ENCODE measurements around the gene CFAP53. TPM values are rescaled to one million over a fixed set of nuclear protein-coding genes. Genes with fewer than 3 reads are reported as not detected.
"Not testable (repeated sequence)": the region's sequence is repeated elsewhere in the genome, so short reads cannot be mapped to it uniquely, and the experiment has no call there.

Gene CFAP53
- total RNA-seq, 1 donor from 2014 or later: not detected

DNA sequence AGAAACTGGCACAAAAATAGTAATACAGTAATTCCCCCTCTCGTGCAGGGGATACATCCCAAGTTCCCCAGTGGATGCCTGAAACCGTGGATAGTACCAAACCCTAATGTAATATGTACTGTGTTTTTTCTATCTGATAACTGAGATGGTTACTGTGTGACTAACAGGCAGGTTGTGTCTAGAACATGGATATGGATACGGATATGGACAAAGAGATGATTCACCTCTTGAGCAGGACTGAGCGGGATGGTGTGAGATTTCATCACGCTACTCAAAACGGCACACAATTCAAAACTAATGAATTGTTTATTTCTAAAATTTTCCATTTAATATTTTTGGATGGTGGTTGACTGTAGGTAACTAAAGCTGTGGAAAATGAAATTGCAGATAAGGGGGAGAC is 11.6 kb upstream of the CFAP53 start:
- intact Hi-C loops (cut with DNase I): no loop called here
- ATAC-seq (no peak), DNase-seq (ENCODE audit: missing footprints) (no peak)

DNA sequence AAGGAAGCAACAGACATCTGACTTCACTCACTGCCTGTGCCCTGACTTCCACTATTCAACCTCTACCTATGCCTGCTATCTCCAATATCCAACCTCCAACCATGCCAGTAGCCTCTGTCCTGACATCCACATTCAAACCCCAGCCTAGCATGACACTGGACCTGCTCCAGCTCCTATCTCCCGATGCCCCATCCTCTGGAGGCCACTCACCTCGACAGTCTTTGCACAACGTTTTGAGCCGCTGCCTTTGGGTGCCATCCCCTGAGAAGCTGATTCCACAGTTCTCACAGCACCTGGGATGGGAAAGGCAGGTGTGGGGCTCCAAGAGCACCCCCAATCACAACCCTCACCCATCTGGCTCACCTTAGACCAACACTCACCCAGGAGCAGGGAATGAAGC is 10.2 kb upstream of the CFAP53 start:
- intact Hi-C loops (cut with DNase I): no loop called here
- ATAC-seq (no peak), DNase-seq (ENCODE audit: missing footprints) (no peak)

DNA sequence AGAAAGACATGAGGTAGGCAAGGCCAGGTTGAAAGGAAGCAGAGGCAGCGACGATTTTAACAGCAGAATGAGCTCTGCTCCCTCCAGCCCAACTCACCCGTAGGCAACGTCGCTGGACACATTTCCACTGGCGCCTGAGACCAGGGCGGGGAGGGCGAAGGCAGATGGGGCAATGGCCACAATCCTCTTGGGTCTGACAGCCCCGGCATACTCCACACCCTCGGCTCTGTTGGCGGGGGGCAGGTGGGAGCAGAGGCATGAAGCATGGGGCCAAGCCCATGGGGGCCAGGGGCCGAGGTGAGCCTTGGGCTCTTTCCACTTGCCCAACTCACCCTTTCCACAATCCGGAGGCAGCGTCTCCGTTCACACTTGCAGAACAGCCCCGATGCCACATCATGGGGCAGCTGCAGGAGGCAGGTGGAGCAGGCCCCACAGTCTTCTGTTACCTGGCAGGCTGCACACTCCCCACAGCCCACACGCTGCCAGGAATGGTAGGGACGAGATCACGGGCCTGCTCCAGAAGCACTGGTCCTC is 9.3 kb upstream of the CFAP53 start:
- intact Hi-C loops (cut with DNase I): no loop called here
- no peak for ATAC-seq
- DNase-seq (ENCODE audit: missing footprints): peak; percentile 53

DNA sequence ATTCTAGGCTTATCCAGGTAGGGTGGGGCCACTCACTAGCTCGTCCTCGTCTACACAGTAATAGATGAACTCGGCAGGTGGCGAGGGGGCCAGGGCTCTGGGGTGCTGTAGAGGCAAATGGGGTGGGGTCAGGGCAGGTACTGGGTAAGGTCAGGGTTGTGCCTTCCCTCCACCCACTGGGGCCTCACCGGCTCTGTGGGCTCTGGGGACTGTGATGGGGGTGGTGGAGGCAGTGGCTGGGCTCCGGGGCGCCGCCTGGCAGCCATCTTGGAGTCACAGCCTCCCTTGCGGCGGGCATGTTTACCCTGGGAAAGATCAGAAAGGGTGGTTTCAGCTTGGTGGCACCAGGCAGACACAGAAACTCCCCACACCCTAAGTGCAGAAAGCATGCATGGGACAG is 8.6 kb upstream of the CFAP53 start:
- ATAC-seq (no peak), DNase-seq (ENCODE audit: missing footprints) (no peak)
- intact Hi-C loops (cut with DNase I): no loop called here

DNA sequence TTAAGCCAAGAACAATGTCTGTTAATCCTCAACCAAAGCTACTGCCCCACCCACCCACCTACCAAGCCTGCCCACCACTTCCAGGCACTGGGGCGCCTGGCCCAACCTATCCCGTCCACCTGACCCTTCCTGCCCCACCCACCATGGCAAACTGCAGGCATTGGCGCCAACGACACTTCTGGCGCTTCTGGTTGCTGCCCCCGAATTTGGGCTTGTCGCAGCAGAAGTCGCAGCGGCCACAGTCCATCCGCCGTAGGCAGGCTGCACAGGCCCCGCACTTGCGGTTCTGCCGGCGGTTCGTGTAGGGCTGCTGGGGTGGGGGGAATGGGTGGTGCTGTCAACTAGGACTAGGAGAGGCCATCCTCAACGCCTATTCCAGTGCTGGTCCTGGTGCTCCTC is 7.7 kb upstream of the CFAP53 start:
- intact Hi-C loops (cut with DNase I): no loop called here
- no peak for ATAC-seq
- no peak for DNase-seq (ENCODE audit: missing footprints)

DNA sequence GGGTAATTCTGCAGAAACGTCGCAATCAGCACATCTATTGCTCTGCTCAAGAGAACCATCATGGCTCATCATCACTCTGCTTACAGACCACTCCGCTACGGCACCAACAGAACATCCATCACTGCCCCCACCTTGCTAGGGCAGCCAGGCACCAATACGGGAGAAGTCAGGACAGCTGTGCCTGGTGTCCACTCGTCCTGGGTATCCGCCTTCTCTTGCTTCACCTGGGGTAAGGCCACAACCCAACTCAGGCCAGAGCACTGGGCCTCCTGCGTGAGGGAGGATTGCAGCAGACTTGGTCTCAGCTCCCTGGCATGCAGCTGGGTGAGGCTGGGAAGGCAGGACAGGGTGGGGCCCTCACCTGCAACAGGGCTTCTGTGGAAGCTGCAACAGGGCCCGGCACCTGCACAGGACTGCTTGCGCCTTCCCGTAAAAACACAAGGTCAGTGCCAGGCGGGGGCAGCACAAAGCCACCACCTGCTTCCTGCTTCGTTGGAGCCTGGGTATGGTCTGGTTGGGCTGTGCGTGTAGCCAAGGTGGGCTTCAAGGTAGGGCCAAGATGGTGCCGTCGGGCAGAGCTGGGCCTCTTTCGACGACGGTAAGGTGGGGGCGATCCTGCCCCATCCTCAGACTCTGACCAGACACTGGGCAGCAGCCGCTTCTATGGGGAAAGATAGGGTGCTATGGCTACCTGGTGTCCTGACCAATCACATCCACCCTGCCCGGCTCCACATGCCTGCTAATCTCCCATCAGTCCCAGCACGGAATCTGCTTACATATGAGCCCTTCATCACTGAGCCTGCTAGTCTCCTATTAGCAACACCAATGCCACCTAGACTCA is 7.1 kb upstream of the CFAP53 start:
- no peak for ATAC-seq
- DNase-seq (ENCODE audit: missing footprints): no peak
- intact Hi-C loops (cut with DNase I): no loop called here

DNA sequence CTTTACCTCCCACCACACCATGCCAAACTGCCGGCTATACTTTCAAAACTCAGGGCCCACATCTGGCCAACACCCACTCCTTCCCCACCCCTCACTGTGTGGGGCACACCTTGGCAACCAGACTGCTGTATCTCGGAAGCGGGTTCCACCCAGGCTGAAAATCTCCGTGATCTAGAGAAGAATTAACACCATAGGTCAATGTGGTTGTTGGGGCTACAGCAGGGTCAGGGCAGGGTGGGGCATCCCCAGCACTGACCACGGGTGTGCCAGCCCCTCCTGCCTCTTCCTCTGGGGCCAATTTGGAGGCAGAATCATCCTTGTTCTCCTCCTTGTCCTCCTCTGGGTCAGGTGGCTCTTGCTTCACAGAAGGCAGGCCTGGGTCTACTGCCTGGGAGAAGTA is 6.3 kb upstream of the CFAP53 start:
- intact Hi-C loops (cut with DNase I): no loop called here
- ATAC-seq (no peak), DNase-seq (ENCODE audit: missing footprints) (no peak)

DNA sequence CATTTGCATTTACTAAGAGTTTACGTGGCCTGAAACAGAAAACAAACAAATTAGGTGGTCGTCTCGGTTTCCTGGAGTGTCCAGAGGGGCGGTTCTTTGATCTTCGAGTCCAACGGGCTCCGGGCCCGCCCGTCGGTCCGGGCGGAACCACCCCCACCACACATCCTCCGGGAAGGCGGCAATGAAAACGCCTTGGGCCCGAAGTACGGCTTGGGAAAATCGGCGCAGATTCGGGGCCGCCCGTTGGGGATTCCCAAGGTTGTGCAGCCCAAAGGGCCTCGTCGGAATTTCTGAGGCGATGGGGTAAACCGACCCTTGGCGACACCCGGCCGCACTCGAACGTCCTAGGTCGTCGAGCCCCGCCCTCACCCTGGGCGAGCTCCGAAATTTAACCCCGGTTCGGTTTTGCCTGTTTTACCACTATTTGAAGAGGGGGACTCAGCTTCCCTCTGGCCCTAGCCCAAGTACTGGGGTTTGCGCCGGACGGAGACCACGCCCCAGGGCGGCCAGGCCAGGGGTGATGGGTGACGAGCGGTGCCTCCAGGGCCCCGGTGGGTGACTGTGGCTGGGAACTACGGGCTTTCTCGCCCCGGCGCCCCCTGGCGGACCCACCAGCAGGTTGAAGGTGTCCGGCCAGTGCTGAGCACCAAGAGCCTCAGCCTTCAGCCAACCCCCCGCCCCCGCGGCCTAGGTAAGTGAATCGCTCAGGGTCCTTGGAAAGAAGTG is 1.9 kb upstream of the CFAP53 start:
- DNase-seq (ENCODE audit: missing footprints): peak; percentile 93
- peak; percentile 76 for ATAC-seq
- intact Hi-C loops (cut with DNase I): loop anchor here (1.0 kb wide), 1 partner anchor 13 kb away; the partner anchor contains the start of gene MBD1

DNA sequence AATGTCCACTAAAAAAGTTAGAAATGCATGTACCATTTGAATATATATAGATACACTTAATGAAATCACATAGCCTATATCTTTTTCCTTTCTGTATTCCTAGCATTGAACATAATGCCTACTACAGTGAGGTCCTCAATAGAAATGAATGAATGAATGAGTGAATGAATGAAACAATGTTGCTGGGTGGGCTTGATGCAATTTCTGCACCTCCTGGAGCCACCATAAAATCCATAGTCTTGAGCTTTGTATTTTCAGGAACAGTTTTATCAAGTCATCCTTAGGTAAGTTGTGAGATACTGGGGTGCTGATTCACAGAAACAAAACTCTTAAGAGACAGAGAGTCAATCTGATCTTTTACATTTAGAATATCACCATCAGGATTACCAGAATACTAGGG is 3.3 kb downstream of the CFAP53 start:
- DNase-seq (ENCODE audit: missing footprints) (no peak), ATAC-seq (no peak)
- intact Hi-C loops (cut with DNase I): no loop called here

DNA sequence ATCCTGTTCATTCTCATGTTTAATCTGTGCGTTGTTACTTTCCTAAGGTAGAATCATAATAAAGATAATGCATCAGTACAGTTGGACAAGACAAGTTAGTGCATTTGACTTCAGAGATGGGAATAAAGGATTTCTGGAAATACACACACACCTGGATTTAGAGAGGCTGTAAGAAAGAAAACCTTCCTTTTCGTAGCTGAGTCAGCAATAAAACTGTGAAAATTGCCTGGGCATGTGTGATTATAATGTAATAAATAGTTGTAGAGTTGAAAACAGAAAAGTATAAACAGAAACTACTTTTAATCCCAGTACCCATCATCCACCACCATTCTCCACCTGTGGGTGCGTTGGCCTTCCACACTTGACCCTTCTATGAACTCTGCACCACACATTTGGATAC is 15.4 kb downstream of the CFAP53 start:
- ATAC-seq (no peak), DNase-seq (ENCODE audit: missing footprints) (no peak)
- intact Hi-C loops (cut with DNase I): no loop called here

DNA sequence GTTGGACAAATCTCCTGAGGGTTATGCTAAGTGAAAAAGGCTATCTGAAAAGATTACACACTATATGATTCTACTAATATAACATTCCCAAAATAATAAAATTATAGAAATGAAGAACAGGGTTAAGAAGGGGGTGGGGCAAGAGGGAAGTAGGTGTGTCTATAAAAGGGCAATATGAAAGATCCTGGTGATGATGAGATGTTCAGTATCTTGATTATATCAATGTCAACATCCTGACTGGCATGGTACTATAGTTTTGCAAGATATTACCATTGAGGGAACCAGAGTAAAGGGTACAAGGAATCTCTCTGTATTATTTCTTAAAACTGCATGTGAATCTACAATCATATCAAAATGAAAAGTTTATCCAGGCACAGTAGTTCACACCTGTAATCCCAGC is 16.7 kb downstream of the CFAP53 start:
- no peak for ATAC-seq
- no peak for DNase-seq (ENCODE audit: missing footprints)
- intact Hi-C loops (cut with DNase I): no loop called here

DNA sequence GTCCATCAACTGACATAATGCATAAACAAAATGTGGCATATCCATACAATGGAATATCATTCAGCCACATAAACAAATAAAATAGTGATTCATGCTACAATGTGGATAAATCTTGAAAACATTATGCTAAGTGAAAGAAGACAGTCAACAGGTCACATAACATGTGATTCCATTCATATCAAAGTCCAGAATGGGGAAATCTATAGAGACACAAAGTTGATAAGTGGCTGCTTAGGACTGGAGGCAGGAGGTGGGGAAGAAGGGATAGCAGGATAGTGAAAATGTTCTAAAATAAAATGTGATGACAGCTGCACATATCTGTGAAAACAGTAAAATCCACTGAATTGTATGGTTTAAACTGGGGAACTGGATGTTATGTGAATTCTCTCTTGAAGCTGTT is 18.7 kb downstream of the CFAP53 start:
- DNase-seq (ENCODE audit: missing footprints) (no peak), ATAC-seq (no peak)
- intact Hi-C loops (cut with DNase I): no loop called here

DNA sequence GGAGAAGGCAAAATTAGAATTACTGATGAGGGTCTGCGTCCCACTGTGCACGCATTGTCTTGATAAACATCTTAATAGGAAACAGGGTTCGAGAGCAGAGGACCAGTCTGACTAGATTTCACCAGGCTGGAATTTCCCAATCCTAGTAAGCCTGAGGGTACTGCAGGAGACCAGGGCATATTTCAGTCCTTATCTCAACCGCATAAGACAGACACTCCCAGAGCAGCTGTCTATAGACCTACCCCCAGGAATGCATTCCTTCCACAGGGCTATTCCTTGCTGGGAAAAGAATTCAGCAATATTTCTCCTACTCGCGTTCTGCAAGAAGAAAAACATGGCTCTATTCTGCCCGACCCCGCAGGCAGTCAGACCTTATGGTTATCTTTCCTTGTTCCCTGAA is 24.5 kb downstream of the CFAP53 start:
- intact Hi-C loops (cut with DNase I); ATAC-seq: not testable (repeated sequence)

DNA sequence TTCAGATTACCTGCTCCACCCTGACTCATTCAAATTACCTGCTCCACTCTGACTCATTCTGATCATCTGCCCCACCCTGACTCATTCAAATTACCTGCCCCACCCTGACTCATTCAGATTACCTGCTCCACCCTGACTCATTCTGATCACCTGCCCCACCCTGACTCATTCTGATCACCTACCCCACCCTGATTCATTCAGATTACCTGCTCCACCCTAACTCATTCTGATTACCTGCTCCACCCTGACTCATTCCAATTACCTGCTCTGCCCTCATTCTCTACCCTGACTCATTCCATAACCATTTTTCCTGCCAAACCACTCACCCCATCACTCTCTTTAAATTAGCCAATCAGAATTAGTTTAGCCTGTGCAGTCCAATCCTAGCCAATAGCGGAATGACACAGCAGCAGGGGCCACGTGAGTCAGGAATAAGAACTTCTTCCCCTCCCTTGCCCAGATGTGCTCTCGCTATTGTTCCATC is 26.2 kb downstream of the CFAP53 start:
- ATAC-seq (no peak), DNase-seq (ENCODE audit: missing footprints) (no peak)
- intact Hi-C loops (cut with DNase I): no loop called here

More for the DNA sequence above, 24.5 kb downstream of the CFAP53 start:
- not testable (repeated sequence) for DNase-seq (ENCODE audit: missing footprints)

DNA sequence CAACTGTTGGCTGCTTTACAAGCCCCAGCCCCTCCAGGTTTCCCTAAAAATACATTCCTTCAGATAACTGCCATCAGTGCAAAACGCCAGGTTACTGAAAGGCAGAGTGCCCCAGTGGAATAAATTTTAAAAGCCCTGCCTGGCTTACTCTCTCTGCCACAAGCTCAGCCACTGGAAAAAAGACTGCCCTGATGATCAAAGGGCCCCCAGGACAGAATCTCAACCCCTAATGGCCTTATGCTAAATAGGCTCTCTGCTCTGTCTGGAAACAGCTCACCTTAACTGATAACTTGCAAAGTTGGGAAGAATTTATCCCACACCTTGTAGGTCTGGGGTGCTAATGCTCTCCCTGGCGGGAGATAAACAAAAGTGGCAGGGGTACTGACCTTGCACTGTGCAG is 33.9 kb downstream of the CFAP53 start:
- ATAC-seq (no peak), DNase-seq (ENCODE audit: missing footprints) (no peak)
- intact Hi-C loops (cut with DNase I): no loop called here

DNA sequence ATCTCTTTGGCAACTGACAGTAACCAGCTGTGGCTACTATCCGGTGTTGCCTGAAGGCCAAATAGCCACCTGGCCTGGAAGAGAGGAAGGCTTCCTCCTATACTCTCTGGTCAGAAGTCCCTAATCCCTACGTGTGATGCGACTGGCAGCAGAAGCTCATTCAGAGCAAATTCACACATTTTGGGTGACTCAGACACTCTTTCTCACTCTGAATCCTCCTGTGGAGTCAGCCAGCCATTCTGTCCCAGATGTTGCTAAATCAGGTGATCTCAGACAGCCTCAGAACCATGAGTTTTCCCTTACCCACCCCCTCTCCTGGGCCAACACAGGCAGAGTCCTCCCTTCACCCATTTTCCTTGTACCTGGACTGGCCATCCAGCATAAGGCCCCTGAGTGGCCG is 34.7 kb downstream of the CFAP53 start:
- intact Hi-C loops (cut with DNase I): no loop called here
- no peak for DNase-seq (ENCODE audit: missing footprints)

DNA sequence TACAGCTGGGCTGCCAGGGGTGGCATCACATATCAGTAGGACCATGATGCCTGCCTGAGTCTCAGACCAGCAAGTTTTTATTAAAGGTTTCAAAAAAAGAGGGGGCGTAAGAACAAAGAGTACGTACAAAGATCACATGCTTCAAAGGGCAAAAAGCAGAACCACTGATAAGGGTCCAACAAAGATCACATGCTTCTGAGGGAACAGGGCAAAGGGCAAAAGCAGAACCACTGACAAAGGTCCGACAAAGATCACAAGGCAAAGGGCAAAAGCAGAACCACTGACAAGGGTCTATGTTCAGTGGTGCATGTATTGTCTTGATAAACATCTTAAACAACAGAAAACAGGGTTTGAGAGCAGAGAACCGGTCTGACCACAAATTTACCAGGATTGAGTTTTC is 46.0 kb downstream of the CFAP53 start:
- intact Hi-C loops (cut with DNase I); DNase-seq (ENCODE audit: missing footprints); ATAC-seq: not testable (repeated sequence)

More for the DNA sequence above, 34.7 kb downstream of the CFAP53 start:
- no peak for ATAC-seq

DNA sequence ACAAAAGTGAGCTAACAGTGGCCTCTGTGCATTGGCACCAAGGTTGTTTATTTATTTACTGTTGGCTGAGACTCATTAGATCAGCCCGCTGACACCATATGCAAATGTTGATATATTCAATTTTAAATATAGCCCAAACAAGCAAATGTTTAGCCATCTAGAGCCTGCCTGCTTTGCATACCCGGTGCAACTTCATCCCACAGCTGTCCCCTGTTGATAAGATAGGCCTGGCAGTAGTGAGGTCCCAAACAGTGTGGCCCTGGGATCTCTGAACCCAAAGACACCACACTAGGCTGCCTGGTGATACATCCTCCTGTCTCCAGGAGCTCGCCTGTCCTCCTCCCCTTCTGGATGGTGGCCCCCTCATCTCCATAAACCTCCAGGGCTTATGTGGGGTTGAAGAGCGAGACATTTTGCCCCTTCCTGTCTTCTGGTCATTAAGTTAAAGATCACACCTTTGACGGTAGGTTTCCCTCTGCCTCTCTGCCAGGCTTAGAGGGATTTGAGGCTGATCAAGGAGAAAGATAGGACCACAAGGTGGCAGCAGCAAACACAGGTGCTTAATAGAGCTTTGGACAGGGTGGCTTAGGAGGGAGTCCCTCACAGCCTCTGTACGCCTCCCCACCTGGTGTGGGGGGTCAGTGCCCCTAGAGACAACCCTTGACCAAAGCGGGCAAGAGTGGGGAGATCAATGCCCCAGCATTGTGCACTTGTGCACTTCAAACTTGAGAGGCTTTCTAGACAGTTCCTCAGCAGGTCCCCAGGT is 47.7 kb downstream of the CFAP53 start:
- DNase-seq (ENCODE audit: missing footprints): no peak
- ATAC-seq: no peak
- intact Hi-C loops (cut with DNase I): loop anchor here (2.0 to 5.0 kb wide), 2 partner anchors 139 to 210 kb away; no protein-coding TSS in a partner anchor

DNA sequence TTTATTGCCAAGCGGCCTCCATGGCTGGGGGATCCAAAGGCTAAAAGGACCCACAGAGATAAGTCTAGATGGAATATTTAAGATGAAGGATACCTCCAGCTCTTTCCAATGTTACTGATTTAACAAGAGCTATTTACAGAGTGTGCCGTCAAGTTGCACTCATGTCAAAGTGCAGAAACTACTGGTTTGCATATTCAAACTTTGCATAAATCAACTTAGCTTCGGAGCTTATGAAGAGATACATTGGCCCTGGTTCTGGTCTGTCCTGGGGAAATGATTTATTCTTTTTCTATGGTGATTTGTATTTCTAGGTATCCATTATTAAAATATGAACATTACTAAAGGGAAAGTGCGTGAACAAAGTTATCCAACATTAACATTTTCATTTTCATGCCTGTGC is 57.0 kb downstream of the CFAP53 start:
- ATAC-seq (no peak), DNase-seq (ENCODE audit: missing footprints) (no peak)
- intact Hi-C loops (cut with DNase I): no loop called here
